Measurements from ENCODE around the gene BAG2. TPM values are rescaled to one million over a fixed set of nuclear protein-coding genes. Genes with fewer than 3 reads are reported as not detected.

Gene BAG2
- polyA plus RNA-seq, 1 donor (not counting 4 experiments of a cell fraction or from before 2014, with no cell fraction given) = 1.6 TPM

- H3K27ac ChIP-seq (ENCODE audit: control insufficient read depth, insufficient read depth, low read length) = no peak overlapping the region
- dilution Hi-C loops (cut with MboI; ENCODE audit: extremely low pct_ligation_motif_present, low sequenced_read_pairs) = no loop called here
- no peak overlapping the region for H3K4me3 ChIP-seq (ENCODE audit: control insufficient read depth in 2 of 3, extremely low read depth in 1 of 3, insufficient read depth in 2 of 3, low read depth in 1 of 3, low read length in 3 of 3)
- DNase-seq (ENCODE audit: low read depth, low spot score) = no peak
- TF ChIP-seq CTCF (optimal IDR thresholded peaks at IDR 0.05 in 1 of 3, IDR thresholded peaks at IDR 0.05 in 1 of 3, conservative IDR thresholded peaks at IDR 0.05 in 1 of 3; ENCODE audit: extremely low read depth in 1 of 3, insufficient read depth in 2 of 3, low read length in 3 of 3) = no peak
- TF ChIP-seq EZH2 (IDR thresholded peaks at IDR 0.05; ENCODE audit: low read length) = no peak
- H4K20me1 ChIP-seq (ENCODE audit: control insufficient read depth, extremely low read depth, insufficient read depth, low read length) = no peaks in the 10 kb centered on the region
- H3K4me1 ChIP-seq (ENCODE audit: control insufficient read depth, extremely low read depth, insufficient read depth, low read length) = no peaks in the 10 kb centered on the region
- no peak for FAIRE-seq
- no peak overlapping the region for H3K9ac ChIP-seq (ENCODE audit: control insufficient read depth, extremely low read depth, insufficient read depth, low read length)
- no peaks in the 10 kb centered on the region for H3K27me3 ChIP-seq (ENCODE audit: control insufficient read depth, extremely low read depth, insufficient read depth, low read length)
- H3K4me2 ChIP-seq (ENCODE audit: control insufficient read depth, extremely low read depth, insufficient read depth, low read depth, low read length) = no peak overlapping the region
- H2AFZ ChIP-seq (ENCODE audit: control insufficient read depth, low read length) = no peak overlapping the region
- H3K9me3 ChIP-seq (ENCODE audit: control insufficient read depth, low read depth, low read length) = no peaks in the 10 kb centered on the region
- no peaks in the 10 kb centered on the region for H3K9me1 ChIP-seq (ENCODE audit: control insufficient read depth, extremely low read depth, insufficient read depth, low read length)
- H3K79me2 ChIP-seq (ENCODE audit: control insufficient read depth, insufficient read depth, low read length) = no peaks in the 10 kb centered on the region
- peaks cover 3% of the 10 kb centered on the region in 2 experiments for H3K36me3 ChIP-seq (ENCODE audit: control insufficient read depth in 2 of 2, extremely low read depth in 1 of 2, insufficient read depth in 2 of 2, low read length in 2 of 2)
These were observed 21.1 kb downstream of the BAG2 start for GRCh38 chr6:57193177-57193576.

DNA sequence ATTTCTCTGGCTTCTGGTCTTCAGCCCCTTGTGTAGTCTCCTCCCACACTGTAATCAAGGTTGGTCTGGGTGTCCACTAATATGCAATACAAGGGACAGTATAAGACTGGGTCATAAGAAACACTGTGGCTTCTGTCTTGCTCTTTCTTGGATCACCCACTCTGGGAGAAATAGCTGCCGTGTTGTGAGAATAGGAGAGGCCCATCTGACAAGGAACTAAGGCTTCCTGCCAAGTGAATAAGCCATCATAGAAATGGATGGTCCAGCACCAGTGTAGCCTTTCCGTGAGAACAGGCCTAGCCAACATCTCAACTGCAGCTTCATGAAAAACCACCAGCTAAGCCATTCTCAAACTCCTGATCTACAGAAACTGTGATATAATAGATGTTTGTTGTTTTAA lies 23.3 kb downstream of the BAG2 start:
- no peak for FAIRE-seq
- no peaks in the 10 kb centered on the region for H3K79me2 ChIP-seq (ENCODE audit: control insufficient read depth, insufficient read depth, low read length)
- dilution Hi-C loops (cut with MboI; ENCODE audit: extremely low pct_ligation_motif_present, low sequenced_read_pairs) = no loop called here
- TF ChIP-seq EZH2 (IDR thresholded peaks at IDR 0.05; ENCODE audit: low read length) (no peak), CTCF (optimal IDR thresholded peaks at IDR 0.05 in 1 of 3, IDR thresholded peaks at IDR 0.05 in 1 of 3, conservative IDR thresholded peaks at IDR 0.05 in 1 of 3; ENCODE audit: extremely low read depth in 1 of 3, insufficient read depth in 2 of 3, low read length in 3 of 3) (no peak)
- H3K9me1 ChIP-seq (ENCODE audit: control insufficient read depth, extremely low read depth, insufficient read depth, low read length) = no peaks in the 10 kb centered on the region
- no peak overlapping the region for H2AFZ ChIP-seq (ENCODE audit: control insufficient read depth, low read length)
- no peaks in the 10 kb centered on the region for H4K20me1 ChIP-seq (ENCODE audit: control insufficient read depth, extremely low read depth, insufficient read depth, low read length)
- no peak overlapping the region for H3K9ac ChIP-seq (ENCODE audit: control insufficient read depth, extremely low read depth, insufficient read depth, low read length)
- H3K4me1 ChIP-seq (ENCODE audit: control insufficient read depth, extremely low read depth, insufficient read depth, low read length) = no peaks in the 10 kb centered on the region
- DNase-seq (ENCODE audit: low read depth, low spot score) = no peak
- no peaks in the 10 kb centered on the region for H3K9me3 ChIP-seq (ENCODE audit: control insufficient read depth, low read depth, low read length)
- H3K27me3 ChIP-seq (ENCODE audit: control insufficient read depth, extremely low read depth, insufficient read depth, low read length) = no peaks in the 10 kb centered on the region
- H3K4me2 ChIP-seq (ENCODE audit: control insufficient read depth, extremely low read depth, insufficient read depth, low read depth, low read length) = no peak overlapping the region
- H3K36me3 ChIP-seq (ENCODE audit: control insufficient read depth in 2 of 2, extremely low read depth in 1 of 2, insufficient read depth in 2 of 2, low read length in 2 of 2) = peaks cover 0 to 1% of the 10 kb centered on the region in 2 experiments
- H3K4me3 ChIP-seq (ENCODE audit: control insufficient read depth in 2 of 3, extremely low read depth in 1 of 3, insufficient read depth in 2 of 3, low read depth in 1 of 3, low read length in 3 of 3) = no peak overlapping the region
- H3K27ac ChIP-seq (ENCODE audit: control insufficient read depth, insufficient read depth, low read length) = no peak overlapping the region
